Stomach (tissue), 4 donors: Measurements from ENCODE around the gene SPIRE2.

Experiments used
- CTCF ChIP-seq, 7 experiments: fragments of 450-650 bp in 4 of 7; fragments of 200-600 bp in 3 of 7; sonication (generic) in 3 of 7; IDR thresholded peaks; one replicate each; pipeline ENCODE4 v1.5.1; 2016 to 2019; ENCODE audit warnings: antibody characterized with exemption in 7 of 7, control low read depth in 2 of 7, mild to moderate bottlenecking in 1 of 7
- EP300 ChIP-seq: sonication (generic); formaldehyde crosslinking; IDR thresholded peaks from one replicate; pipeline ENCODE4 v1.6.1; 2017; ENCODE audit warnings: antibody characterized with exemption
- POLR2A ChIP-seq, 4 donors: fragments of 450-650 bp; IDR thresholded peaks; one replicate each; pipeline ENCODE4 v1.6.1; 2016; ENCODE audit warnings: antibody characterized with exemption in 4 of 4, control low read depth in 2 of 4, mild to moderate bottlenecking in 1 of 4, moderate library complexity in 1 of 4
- POLR2AphosphoS5 ChIP-seq, 3 donors: sonication (generic); formaldehyde crosslinking; IDR thresholded peaks; one replicate each; pipeline ENCODE4 v1.6.1; 2016; ENCODE audit warnings: antibody characterized with exemption in 3 of 3

GRCh38 chr16:89843409-89844350 lies 15.4 kb downstream of the SPIRE2 start:
- TF ChIP-seq CTCF (IDR thresholded peaks at IDR 0.05) (no peak), POLR2A (IDR thresholded peaks at IDR 0.05) (no peak), EP300 (no peak), POLR2AphosphoS5 (IDR thresholded peaks at IDR 0.05) (no peak)
